GM21423 (cell line): ENCODE data around the gene PACS1.
"Not testable (repeated sequence)": the region's sequence is repeated elsewhere in the genome, so short reads cannot be mapped to it uniquely, and the experiment has no call there.

Experiments
- ATAC-seq: cut with Tn5 transposase; IDR thresholded peaks from one replicate; pipeline ENCODE4 v1.9.1; 2021; ENCODE audit warnings: mild to moderate bottlenecking, moderate library complexity; ENCODE audit not compliant: unreplicated experiment

The PACS1 gene

GRCh38 chr11:66106786-66107599, 36.9 kb downstream of the PACS1 start:
- no peak for ATAC-seq

DNA sequence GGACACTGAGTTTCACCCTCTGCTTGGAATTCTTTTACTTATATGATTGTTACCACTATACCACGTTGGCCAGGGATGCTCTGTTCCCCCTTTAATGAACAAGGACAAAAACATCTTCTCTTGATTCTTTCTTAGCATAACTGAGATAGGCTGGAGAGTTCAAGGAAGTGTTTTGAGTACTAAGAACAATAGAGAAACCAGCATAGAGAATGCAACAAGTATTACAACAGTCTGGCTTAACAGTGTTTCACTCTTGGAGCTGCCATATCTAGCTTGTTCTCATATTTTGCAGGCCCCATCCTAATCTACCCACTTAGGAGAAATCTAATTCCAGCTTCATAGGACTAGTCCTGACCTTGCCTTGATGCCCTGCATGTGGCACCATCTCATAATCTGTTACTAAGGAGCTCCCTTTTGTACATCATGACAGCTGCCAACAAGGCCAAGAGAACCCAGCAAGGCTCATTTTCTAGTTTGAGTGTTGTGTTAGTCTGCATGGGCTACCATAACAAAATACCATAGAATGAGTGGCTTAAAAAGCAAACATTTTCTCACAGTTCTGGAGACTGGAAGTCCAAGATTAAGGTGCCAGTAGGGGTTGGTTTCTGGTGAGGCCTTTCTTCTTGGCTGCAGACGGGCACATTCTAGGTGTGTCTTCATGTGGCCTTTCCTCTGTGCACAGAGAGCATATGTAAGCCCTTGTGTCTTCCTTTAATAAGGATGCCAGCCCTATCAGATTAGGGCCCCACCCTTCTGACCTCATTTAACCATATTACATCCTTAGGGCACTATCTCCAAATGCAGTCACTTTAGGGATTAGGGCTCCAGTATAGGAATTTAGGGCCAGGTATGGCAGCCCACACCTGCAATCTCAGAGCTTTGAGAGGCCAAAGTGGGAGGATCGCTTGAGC, 37.8 kb downstream of the PACS1 start:
- ATAC-seq = no peak

- ATAC-seq = no peak
Measured at GRCh38 chr11:66109294-66109693, 39.2 kb downstream of the PACS1 start.

- ATAC-seq = no peak
Measured at GRCh38 chr11:66111158-66111557, 41.1 kb downstream of the PACS1 start.

- no peak for ATAC-seq
Measured at GRCh38 chr11:66112041-66112491, 42.0 kb downstream of the PACS1 start.

DNA sequence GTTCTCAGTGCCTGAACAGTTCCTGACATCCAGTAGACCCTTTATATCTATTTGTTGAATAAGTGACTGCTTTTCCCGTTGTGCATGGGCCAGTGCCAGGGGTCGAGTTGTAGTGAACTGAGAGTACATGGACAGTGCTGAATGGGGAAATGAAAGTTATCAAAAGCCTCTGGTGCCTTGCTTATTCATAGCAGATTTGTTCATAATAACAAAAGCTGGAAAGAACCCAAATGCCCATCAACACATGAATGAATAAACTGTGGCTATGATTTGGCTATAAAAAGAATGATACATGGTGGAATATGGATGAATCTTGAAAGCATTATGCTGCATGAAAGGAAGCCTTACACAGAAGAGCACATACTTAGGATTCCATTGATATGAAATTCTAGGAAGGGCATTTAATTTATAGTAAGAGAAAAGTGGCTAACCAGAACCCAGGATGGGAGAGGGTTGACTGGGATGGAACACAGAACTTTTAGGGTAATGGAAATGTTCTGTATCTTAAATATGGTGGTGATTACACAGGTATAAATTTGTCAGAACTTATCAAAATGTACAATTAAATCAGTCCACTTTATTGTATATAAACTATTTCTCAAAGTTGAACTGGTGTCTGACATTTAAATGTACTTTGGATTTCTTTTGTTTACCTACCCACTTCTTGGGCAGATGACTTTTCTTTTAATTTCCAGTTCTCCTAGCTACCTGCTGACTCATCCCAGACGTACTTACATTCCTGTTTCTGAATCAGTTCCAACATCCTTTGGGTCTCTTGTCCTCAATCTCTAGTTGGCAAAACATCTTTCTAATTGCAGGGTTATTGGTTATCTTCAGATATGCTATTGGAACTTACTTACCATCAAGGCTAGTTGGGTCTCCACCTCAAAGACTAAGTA, 42.8 kb downstream of the PACS1 start:
- no peak for ATAC-seq

DNA sequence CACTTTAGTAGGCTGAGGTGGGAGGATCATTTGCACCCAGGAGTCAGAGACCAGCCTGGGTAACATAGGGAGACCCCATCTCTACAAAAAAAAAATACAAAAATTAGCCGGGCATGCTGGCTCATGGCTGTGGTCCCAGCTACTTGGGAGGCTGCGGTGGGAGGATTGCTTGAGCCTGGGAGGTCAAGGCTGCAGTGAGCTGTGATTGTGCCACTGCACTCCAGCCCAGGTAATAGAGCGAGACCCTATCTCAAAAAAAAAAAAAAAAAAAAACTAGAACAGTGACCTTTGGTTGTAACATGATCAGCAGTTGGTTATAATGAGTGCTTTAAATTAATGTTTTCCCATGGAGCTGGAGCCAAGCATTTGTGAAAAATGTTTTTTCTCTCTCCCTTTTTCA, 44.9 kb downstream of the PACS1 start:
- ATAC-seq = not testable (repeated sequence)

- ATAC-seq = peak; percentile 53
Measured at GRCh38 chr11:66115638-66116301, 45.7 kb downstream of the PACS1 start.

GRCh38 chr11:66116576-66117361, 46.7 kb downstream of the PACS1 start:
- ATAC-seq = no peak

DNA sequence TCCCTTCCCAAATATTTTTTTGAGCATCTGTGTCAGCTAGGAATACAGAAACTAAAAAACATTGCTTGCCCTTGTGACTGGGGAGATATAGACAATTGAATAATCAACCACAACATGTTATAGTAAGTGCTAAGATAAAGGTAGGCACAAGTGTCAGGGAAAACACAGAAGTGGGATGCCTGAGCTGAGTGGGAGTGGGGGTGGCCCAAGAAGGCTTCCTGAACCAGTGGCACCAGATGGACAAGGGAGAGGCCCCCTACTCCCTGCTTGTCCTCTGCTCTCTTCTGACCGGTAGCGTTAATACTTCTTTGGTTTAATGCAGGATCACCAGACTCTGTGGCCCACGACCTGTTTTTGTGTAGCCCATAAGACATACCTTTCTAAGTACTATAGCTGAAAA, 48.8 kb downstream of the PACS1 start:
- ATAC-seq = no peak

GRCh38 chr11:66119348-66120133, 49.5 kb downstream of the PACS1 start:
- ATAC-seq = no peak

DNA sequence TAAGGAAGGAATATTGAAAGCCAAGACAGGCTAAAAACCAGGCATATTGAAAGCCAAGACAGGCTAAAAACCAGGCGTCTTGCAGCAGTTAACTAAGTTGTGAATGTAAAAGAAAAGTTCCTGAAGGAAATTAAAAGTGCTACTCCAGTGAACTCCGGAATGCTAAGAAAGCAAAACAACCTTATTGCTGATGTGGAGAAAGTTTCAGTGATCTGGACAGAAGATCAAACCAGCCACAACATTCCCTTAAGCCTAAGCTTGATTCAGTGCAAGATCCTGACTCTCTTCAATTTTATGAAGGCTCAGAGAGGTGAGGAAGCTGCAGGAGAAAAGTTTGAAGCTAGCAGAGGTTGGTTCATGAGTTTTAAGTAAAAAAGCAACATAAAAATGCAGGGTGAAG, 51.4 kb downstream of the PACS1 start:
- ATAC-seq = no peak

DNA sequence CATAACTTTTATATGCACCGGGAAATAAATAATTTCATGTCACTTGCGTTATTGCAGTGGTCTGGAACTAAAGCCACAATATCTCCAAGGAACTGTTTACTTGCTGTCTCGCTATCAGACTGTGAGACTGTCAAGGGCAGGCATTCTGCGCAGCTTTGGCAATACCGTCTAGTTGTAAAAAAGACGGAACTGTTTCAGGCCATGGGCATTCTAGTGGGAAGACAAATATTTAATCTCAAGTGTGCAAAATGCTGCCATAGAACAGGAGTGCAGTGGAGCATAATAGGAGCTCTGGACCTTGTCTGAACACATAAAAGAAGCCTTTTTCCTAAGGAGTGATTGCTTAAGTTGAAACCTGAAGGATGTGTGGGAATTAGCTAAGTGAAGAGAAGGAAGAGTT, 53.8 kb downstream of the PACS1 start:
- no peak for ATAC-seq

DNA sequence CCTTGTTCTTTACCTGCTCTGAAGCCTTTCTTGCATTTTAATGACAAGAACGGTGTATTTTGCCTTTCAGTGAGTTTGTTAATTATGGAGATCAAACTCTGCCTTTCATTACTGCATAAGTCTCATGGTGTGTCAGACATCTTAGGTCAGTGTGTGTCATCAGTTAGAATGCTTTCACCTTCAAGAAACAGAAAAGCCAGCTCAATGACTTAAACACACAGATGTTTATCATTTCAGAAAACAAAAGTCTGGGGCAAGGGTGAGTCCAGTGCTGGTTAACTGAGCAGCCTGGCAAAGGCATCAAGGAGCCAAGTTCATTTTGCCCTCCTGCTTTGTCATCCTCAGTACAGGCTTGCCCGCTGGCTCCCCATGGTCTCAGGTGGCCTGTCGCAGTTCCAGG, 54.5 kb downstream of the PACS1 start:
- ATAC-seq = no peak

DNA sequence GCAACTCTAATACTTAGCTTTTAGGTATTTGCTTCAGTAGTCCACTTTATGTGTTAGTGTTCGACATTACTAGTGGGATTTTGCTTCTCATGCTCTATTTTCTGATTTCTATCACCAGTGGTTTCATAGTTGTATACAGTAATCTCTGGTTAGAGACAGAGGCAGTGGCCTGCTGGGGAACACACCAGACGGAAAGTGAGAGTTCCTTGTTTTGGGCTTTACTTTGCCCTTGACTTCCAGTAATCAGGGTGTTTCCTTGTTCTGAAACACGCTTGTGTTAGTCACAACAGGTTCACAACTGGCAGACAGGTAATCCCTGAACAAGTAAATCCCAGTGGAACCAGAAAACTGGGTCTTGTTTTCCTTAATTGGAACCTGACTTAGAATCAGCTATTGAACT, 56.0 kb downstream of the PACS1 start:
- ATAC-seq = no peak

GRCh38 chr11:66126808-66127555, 56.9 kb downstream of the PACS1 start:
- peak; percentile 61 for ATAC-seq

- no peak for ATAC-seq
Measured at GRCh38 chr11:66130978-66131377, 60.9 kb downstream of the PACS1 start.
